Measurements from ENCODE around the gene MRPL40. TPM values are rescaled to one million over a fixed set of nuclear protein-coding genes. Genes with fewer than 3 reads are reported as not detected.

Gene MRPL40
- total RNA-seq, 2 donors from 2014 or later, result 28.6 to 54.3 TPM

GRCh38 chr22:19396561-19396933 lies 35.8 kb upstream of the MRPL40 start:
- DNase-seq (ENCODE audit: low spot score), result no peak
- Histone ChIP-seq H3K9me3 (no peaks in the 10 kb centered on the region), H3K36me3 (peaks cover 0 to 11% of the 10 kb centered on the region in 2 donors), H3K27me3 (replicated peaks; ENCODE audit: insufficient read depth) (no peaks in the 10 kb centered on the region), H3K27ac (no peak overlapping the region), H3K4me1 (replicated peaks) (no peaks in the 10 kb centered on the region), H3K4me3 (no peak overlapping the region)
- 73% methylated on average over 6 of the region's 6 CpGs for WGBS
- TF ChIP-seq CTCF (IDR thresholded peaks at IDR 0.05) (no peak), POLR2AphosphoS5 (IDR thresholded peaks at IDR 0.05) (no peak), POLR2A (IDR thresholded peaks at IDR 0.05) (no peak)
- intact Hi-C loops (cut with DNase I), result no loop called here

DNA sequence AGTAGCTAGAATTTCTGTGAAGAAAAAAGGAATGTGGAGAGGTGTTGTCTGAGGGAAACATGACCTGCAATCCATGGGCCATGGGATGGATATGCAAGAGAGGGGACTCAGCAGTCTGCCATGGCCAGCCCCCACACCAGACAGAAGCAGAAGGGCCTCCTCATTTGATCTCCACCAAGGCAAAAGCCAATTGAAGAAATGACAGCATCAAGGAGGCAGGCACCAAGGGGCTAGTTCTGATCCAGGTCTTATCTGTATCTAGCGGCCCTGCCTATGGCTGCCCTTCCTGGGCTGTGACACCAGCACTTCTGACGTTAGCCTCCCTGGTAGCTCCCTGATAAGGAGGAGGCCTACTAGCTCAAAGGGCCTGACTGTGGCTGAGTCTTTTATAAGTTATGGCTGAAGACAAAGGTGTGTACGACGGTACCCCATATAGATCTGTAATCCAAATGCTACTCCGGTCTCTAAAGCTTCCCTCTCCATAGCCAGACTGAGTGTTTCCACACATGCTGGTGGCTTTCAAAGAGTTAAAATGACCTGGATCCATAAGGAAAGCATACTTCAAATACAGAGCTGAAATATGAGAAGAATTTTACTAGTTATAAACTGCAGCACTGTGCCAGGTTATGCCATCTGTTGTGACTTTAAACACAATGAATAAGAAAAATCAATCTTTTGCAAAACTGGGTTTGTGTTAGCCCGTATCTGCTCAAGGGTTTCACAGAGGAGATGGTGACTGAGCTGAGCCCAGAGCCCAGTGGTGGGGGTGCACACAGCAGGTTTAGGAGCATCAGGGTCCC lies 35.2 kb upstream of the MRPL40 start:
- Histone ChIP-seq H3K4me1 (replicated peaks) (no peaks in the 10 kb centered on the region), H3K36me3 (peaks cover 0 to 11% of the 10 kb centered on the region in 2 donors), H3K9me3 (no peaks in the 10 kb centered on the region), H3K27me3 (replicated peaks; ENCODE audit: insufficient read depth) (no peaks in the 10 kb centered on the region), H3K27ac (no peak overlapping the region), H3K4me3 (no peak overlapping the region)
- TF ChIP-seq CTCF (IDR thresholded peaks at IDR 0.05) (no peak), POLR2AphosphoS5 (IDR thresholded peaks at IDR 0.05) (no peak), POLR2A (IDR thresholded peaks at IDR 0.05) (no peak)
- WGBS, result 89% methylated on average over 6 of the region's 6 CpGs
- intact Hi-C loops (cut with DNase I), result no loop called here
- DNase-seq (ENCODE audit: low spot score), result no peak

- no peak overlapping the region for H3K27ac ChIP-seq
- no peaks in the 10 kb centered on the region for H3K9me3 ChIP-seq
- H3K4me3 ChIP-seq, result no peak overlapping the region
- no peak for TF ChIP-seq CTCF (IDR thresholded peaks at IDR 0.05)
- TF ChIP-seq POLR2AphosphoS5 (IDR thresholded peaks at IDR 0.05), result no peak
- TF ChIP-seq POLR2A (IDR thresholded peaks at IDR 0.05), result no peak
- no peaks in the 10 kb centered on the region for H3K4me1 ChIP-seq (replicated peaks)
- no peaks in the 10 kb centered on the region for H3K27me3 ChIP-seq (replicated peaks; ENCODE audit: insufficient read depth)
- DNase-seq (ENCODE audit: low spot score), result no peak
- peaks cover 0 to 11% of the 10 kb centered on the region in 2 donors for H3K36me3 ChIP-seq
- intact Hi-C loops (cut with DNase I), result no loop called here
- 74% methylated on average over 3 of the region's 3 CpGs for WGBS
Observed at GRCh38 chr22:19397734-19398104, 34.6 kb upstream of the MRPL40 start.

- no peak for DNase-seq (ENCODE audit: low spot score)
- peaks cover 0 to 11% of the 10 kb centered on the region in 2 donors for H3K36me3 ChIP-seq
Observed at GRCh38 chr22:19398206-19398605, 34.1 kb upstream of the MRPL40 start.

More at GRCh38 chr22:19398206-19398605, 34.1 kb upstream of the MRPL40 start:
- 76% methylated on average over 6 of the region's 6 CpGs for WGBS
- H3K9me3 ChIP-seq, result no peaks in the 10 kb centered on the region
- no peaks in the 10 kb centered on the region for H3K27me3 ChIP-seq (replicated peaks; ENCODE audit: insufficient read depth)
- no peaks in the 10 kb centered on the region for H3K4me1 ChIP-seq (replicated peaks)
- TF ChIP-seq CTCF (IDR thresholded peaks at IDR 0.05) (no peak), POLR2A (IDR thresholded peaks at IDR 0.05) (no peak), POLR2AphosphoS5 (IDR thresholded peaks at IDR 0.05) (no peak)
- H3K27ac ChIP-seq, result no peak overlapping the region
- intact Hi-C loops (cut with DNase I), result no loop called here
- no peak overlapping the region for H3K4me3 ChIP-seq

All from prostate gland (tissue), 2 donors.